K562 (cell line): ENCODE measurements around the gene PRDX6. TPM values are rescaled to one million over a fixed set of nuclear protein-coding genes. Genes with fewer than 3 reads are reported as not detected.

Experiments
- ARID1B ChIP-seq: fragments of 450-650 bp; IDR thresholded peaks from 2 replicates; pipeline ENCODE4 v1.6.1; 2016; ENCODE audit warnings: antibody characterized with exemption, mild to moderate bottlenecking, inconsistent platforms
- ARID4B ChIP-seq: sonication (generic); formaldehyde crosslinking; IDR thresholded peaks from 2 replicates; pipeline ENCODE4 v1.8.0; 2022; ENCODE audit warnings: mild to moderate bottlenecking, missing genetic modification reagents
- CSDE1 ChIP-seq, 2 experiments: fragments of 450-650 bp; IDR thresholded peaks; 2 replicates each; pipeline ENCODE4 v1.6.1; 2016; ENCODE audit warnings: mild to moderate bottlenecking in 1 of 2
- CTCF ChIP-seq, 3 experiments: IDR thresholded peaks in 2 of 3; conservative IDR thresholded peaks in 1 of 3; 2 replicates each; pipeline ENCODE4 v1.5.1; 2011 to 2012; ENCODE audit warnings: low read length in 3 of 3, mild to moderate bottlenecking in 3 of 3, control low read depth in 2 of 3, improper control_type of control experiment in 1 of 3, inconsistent platforms in 1 of 3, low read depth in 1 of 3, mixed read lengths in 1 of 3, moderate library complexity in 1 of 3; ENCODE audit not compliant: insufficient read depth in 2 of 3
- FOXP1 ChIP-seq: sonication (generic); formaldehyde crosslinking; IDR thresholded peaks from 2 replicates; pipeline ENCODE4 v1.8.0; 2022; ENCODE audit warnings: mild to moderate bottlenecking, missing genetic modification reagents
- FUS ChIP-seq: fragments of 200-400 bp; formaldehyde crosslinking; optimal IDR thresholded peaks from 2 replicates; pipeline ENCODE3; 2017; ENCODE audit warnings: low read depth, low read length
- HNRNPLL ChIP-seq: fragments of 200-400 bp; formaldehyde crosslinking; IDR thresholded peaks from 2 replicates; pipeline ENCODE4 v1.6.1; 2017; ENCODE audit warnings: low read length, low read depth, mild to moderate bottlenecking; ENCODE audit not compliant: poor library complexity, severe bottlenecking
- KHSRP ChIP-seq: fragments of 450-650 bp; IDR thresholded peaks from 2 replicates; pipeline ENCODE4 v1.6.1; 2017
- NFYB ChIP-seq: IDR thresholded peaks from 2 replicates; pipeline ENCODE4 v1.6.1; 2011; ENCODE audit warnings: mild to moderate bottlenecking, moderate library complexity; ENCODE audit not compliant: insufficient read length; ENCODE audit errors: extremely low read depth
- STAT5B ChIP-seq: fragments of 250-450 bp; sonication (Bioruptor Pico); IDR thresholded peaks from 2 replicates; pipeline ENCODE4 v1.8.0; 2021; ENCODE audit warnings: mild to moderate bottlenecking, inconsistent platforms
- TCF7 ChIP-seq: sonication (generic); IDR thresholded peaks from 2 replicates; pipeline ENCODE4 v1.6.1; 2016; ENCODE audit warnings: antibody characterized with exemption, borderline replicate concordance
- ZNF217 ChIP-seq: sonication (generic); formaldehyde crosslinking; IDR thresholded peaks from 2 replicates; pipeline ENCODE4 v1.8.0; 2022; ENCODE audit warnings: mild to moderate bottlenecking, missing genetic modification reagents
- ZNF431 ChIP-seq: sonication (generic); formaldehyde crosslinking; IDR thresholded peaks from 2 replicates; pipeline ENCODE4 v1.8.0; 2022; ENCODE audit warnings: mild to moderate bottlenecking, missing genetic modification reagents
- ZNF445 ChIP-seq: fragments of 250-450 bp; sonication (Bioruptor Pico); IDR thresholded peaks from 2 replicates; pipeline ENCODE4 v1.4.0; 2020; ENCODE audit warnings: low read depth, mild to moderate bottlenecking, moderate library complexity
- ZNF507 ChIP-seq: conservative IDR thresholded peaks from 2 replicates; pipeline ENCODE4 v1.6.1; 2017; ENCODE audit warnings: missing genetic modification characterization, missing compliant biosample characterization
- polyA plus RNA-seq, 8 experiments: library from polyadenylated mRNA; depleted of rRNA in 4 of 8; stranded (reverse) in 5 of 8; unstranded in 3 of 8; fragments of >200 nt; fragmentation: Nextera tagmentation in 2 of 8; fragmentation: Illumina TruSeq in 1 of 8; extraction: Ambion mirVana in 2 of 8; extraction: Trizol in 1 of 8; gene quantifications; 2 replicates each; pipeline versions ENCODE4 v1.2.1 to v1.2.3, GENCODE V29; 2011 to 2014; ENCODE audit warnings: inconsistent platforms in 1 of 8, missing spikeins in 1 of 8
- total RNA-seq, 7 experiments: library from RNA; depleted of rRNA in 6 of 7; stranded (reverse); fragments of >200 nt in 6 of 7; fragmentation: Illumina TruSeq in 2 of 7; extraction: Trizol in 2 of 7; gene quantifications; 2 replicates each; pipeline versions ENCODE4 v1.2.1 to v1.2.3, GENCODE V29; 2011 to 2021; ENCODE audit warnings: low replicate concordance in 1 of 7

Gene PRDX6
- total and polyA plus RNA-seq, 9 of the 15 experiments (the other 6 are each of a cell fraction or from before 2014, with no cell fraction given), result 277 to 1,082 (median 610) TPM

GRCh38 chr1:173477286-173478093, at the start of gene PRDX6 (continued):
- TF ChIP-seq FOXP1 (peak; percentile 97), ZNF507 (tag) (no peak), ARID4B (CRISPR knock-in tag) (peak; percentile 98), NFYB (no peak), CSDE1 (IDR thresholded peaks at IDR 0.05) (no peak), ZNF445 (CRISPR knock-in tag) (no peak), ARID1B (no peak; the same call in 1 of the 2 replicates), STAT5B (CRISPR knock-in tag) (no peak), TCF7 (no peak), ZNF431 (CRISPR knock-in tag) (0 out of 2 replicates have a peak, but pooled peaks have one; percentile 59), CTCF (IDR thresholded peaks at IDR 0.05 in 2 of 3, conservative IDR thresholded peaks at IDR 0.05 in 1 of 3; ENCODE audit: insufficient read depth in 2 of 3, low read depth in 1 of 3, low read length in 3 of 3) (no peak), HNRNPLL (no peak), KHSRP (no peak), FUS (no peak), ZNF217 (CRISPR knock-in tag) (no peak)
